PC-3 (cell line): ENCODE measurements around the gene SLC22A4.

Experiments used
- CTCF ChIP-seq: fragments of 300-600 bp; sonication (generic); conservative IDR thresholded peaks from 2 replicates; pipeline ENCODE4 v1.5.1; 2017; ENCODE audit warnings: antibody characterized with exemption, low read depth, mild to moderate bottlenecking, low read length
- EZH2 ChIP-seq: fragments of 300-600 bp; sonication (generic); IDR thresholded peaks from one replicate; pipeline ENCODE4 v1.6.1; 2017; ENCODE audit warnings: antibody characterized with exemption, mild to moderate bottlenecking, low read length; ENCODE audit not compliant: unreplicated experiment
- EZH2phosphoT487 ChIP-seq: fragments of 300-600 bp; sonication (generic); IDR thresholded peaks from 2 replicates; pipeline ENCODE4 v1.6.1; 2018; ENCODE audit warnings: mild to moderate bottlenecking, antibody characterized with exemption, low read length, borderline replicate concordance

DNA sequence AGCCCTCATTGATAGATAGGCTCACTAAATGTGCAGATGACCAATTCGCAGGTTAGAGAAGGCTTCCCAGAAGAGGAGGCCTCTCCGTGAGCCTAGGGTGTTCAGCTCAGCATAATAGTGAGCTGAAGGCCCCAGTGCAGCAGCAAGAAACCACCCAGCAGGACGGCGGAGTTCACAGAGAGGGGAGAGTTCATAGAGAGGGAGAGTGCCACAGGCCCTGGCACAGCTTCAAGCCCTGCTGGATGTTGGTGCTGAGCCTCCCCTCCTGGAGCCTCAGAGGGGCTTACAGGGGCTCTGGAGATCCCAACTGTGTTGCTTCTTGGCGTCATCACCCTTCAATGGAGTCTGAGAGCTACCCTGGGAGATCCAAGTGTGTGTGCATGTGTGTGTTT, 77.4 kb downstream of the SLC22A4 start:
- TF ChIP-seq CTCF (no peak), EZH2 (no peak), EZH2phosphoT487 (no peak)
